NCI-H524 (cell line): Measurements from ENCODE around the gene POPDC2.
A peak's percentile ranks its signal among the peaks of the same experiment; 100 is the strongest.
"Not testable (repeated sequence)": the region's sequence is repeated elsewhere in the genome, so short reads cannot be mapped to it uniquely, and the experiment has no call there.

ENCODE experiments used
- DNase-seq, 2 experiments: peaks; one replicate each; lab custom pipeline; 2025; lab: John Stamatoyannopoulos, UW

The POPDC2 gene

GRCh38 chr3:119660474-119661440 is at the start of gene POPDC2:
TSS of gene POPDC2 (minus strand) at chr3:119660589. CDS start at chr3:119660423, 166 bp downstream.
- no peak for DNase-seq

GRCh38 chr3:119703820-119704531 is 43.6 kb upstream of the POPDC2 start:
- no peak for DNase-seq

GRCh38 chr3:119702530-119703527 is 42.4 kb upstream of the POPDC2 start, which contains the start of gene CFAP91:
TSS of gene CFAP91 (plus strand) at chr3:119703022. CDS start at chr3:119703099, 77 bp downstream.
- DNase-seq = peak; percentile 95 to 97

- no peak for DNase-seq
Measured at GRCh38 chr3:119700920-119701734, 40.7 kb upstream of the POPDC2 start.

- no peak for DNase-seq
Measured at GRCh38 chr3:119700269-119700919, 40.0 kb upstream of the POPDC2 start.

GRCh38 chr3:119697394-119697793 is 37.0 kb upstream of the POPDC2 start:
- no peak for DNase-seq

- peak in 1 of 2 experiments; percentile 10 for DNase-seq
Measured at GRCh38 chr3:119695480-119695879, 35.1 kb upstream of the POPDC2 start.

GRCh38 chr3:119690043-119690656 is 29.8 kb upstream of the POPDC2 start:
- peak in 1 of 2 experiments; percentile 44 for DNase-seq

GRCh38 chr3:119683421-119683820 is 23.0 kb upstream of the POPDC2 start:
- DNase-seq = no peak

GRCh38 chr3:119681279-119681678 is 20.9 kb upstream of the POPDC2 start:
- DNase-seq = peak; percentile 9 to 53

GRCh38 chr3:119679874-119680273 is 19.5 kb upstream of the POPDC2 start:
- no peak for DNase-seq

- not testable (repeated sequence) for DNase-seq
Measured at GRCh38 chr3:119678209-119678608, 17.8 kb upstream of the POPDC2 start.

- no peak for DNase-seq
Measured at GRCh38 chr3:119677641-119677934, 17.2 kb upstream of the POPDC2 start.

GRCh38 chr3:119676771-119677640 is 16.6 kb upstream of the POPDC2 start, which contains the start of gene COX17:
TSS of gene COX17 (minus strand) at chr3:119677406. CDS start at chr3:119677310, 96 bp downstream.
- DNase-seq = peak; percentile 99

- no peak for DNase-seq
Measured at GRCh38 chr3:119676020-119676419, 15.6 kb upstream of the POPDC2 start.

- no peak for DNase-seq
Measured at GRCh38 chr3:119675188-119675874, 14.9 kb upstream of the POPDC2 start.

- DNase-seq = no peak
Measured at GRCh38 chr3:119673875-119674274, 13.5 kb upstream of the POPDC2 start.

GRCh38 chr3:119672776-119673175 is 12.4 kb upstream of the POPDC2 start:
- no peak for DNase-seq
